ENCODE results near the gene ATG7.
"Not testable (repeated sequence)": the region's sequence is repeated elsewhere in the genome, so short reads cannot be mapped to it uniquely, and the experiment has no call there.

The ATG7 gene

GRCh38 chr3:11389386-11390268, 117.4 kb downstream of the ATG7 start:
- DNase-seq (ENCODE audit: low spot score) = no peak

- DNase-seq (ENCODE audit: low spot score) = no peak
These were observed 118.4 kb downstream of the ATG7 start for GRCh38 chr3:11390411-11391131.

GRCh38 chr3:11391174-11391879, 119.1 kb downstream of the ATG7 start:
- no peak for DNase-seq (ENCODE audit: low spot score)

GRCh38 chr3:11392014-11392859, 120.0 kb downstream of the ATG7 start:
- no peak for DNase-seq (ENCODE audit: low spot score)

- no peak for DNase-seq (ENCODE audit: low spot score)
These were observed 120.6 kb downstream of the ATG7 start for GRCh38 chr3:11392860-11393114.

GRCh38 chr3:11393401-11393800, 121.2 kb downstream of the ATG7 start:
- no peak for DNase-seq (ENCODE audit: low spot score)

GRCh38 chr3:11394392-11394791, 122.2 kb downstream of the ATG7 start:
- no peak for DNase-seq (ENCODE audit: low spot score)

- DNase-seq (ENCODE audit: low spot score) = no peak
These were observed 128.0 kb downstream of the ATG7 start for GRCh38 chr3:11400213-11400612.

- DNase-seq (ENCODE audit: low spot score) = no peak
These were observed 129.2 kb downstream of the ATG7 start for GRCh38 chr3:11401434-11401833.

GRCh38 chr3:11405323-11405722, 133.1 kb downstream of the ATG7 start:
- no peak for DNase-seq (ENCODE audit: low spot score)

GRCh38 chr3:11407644-11408043, 135.4 kb downstream of the ATG7 start:
- DNase-seq (ENCODE audit: low spot score) = no peak

GRCh38 chr3:11408324-11408859, 136.2 kb downstream of the ATG7 start:
- not testable (repeated sequence) for DNase-seq (ENCODE audit: low spot score)

GRCh38 chr3:11410564-11410963, 138.4 kb downstream of the ATG7 start:
- DNase-seq (ENCODE audit: low spot score) = no peak

- DNase-seq (ENCODE audit: low spot score) = no peak
These were observed 139.8 kb downstream of the ATG7 start for GRCh38 chr3:11411956-11412355.

- no peak for DNase-seq (ENCODE audit: low spot score)
These were observed 140.9 kb downstream of the ATG7 start for GRCh38 chr3:11413071-11413470.

- no peak for DNase-seq (ENCODE audit: low spot score)
These were observed 142.9 kb downstream of the ATG7 start for GRCh38 chr3:11415099-11415498.

GRCh38 chr3:11420066-11420465, 147.9 kb downstream of the ATG7 start:
- no peak for DNase-seq (ENCODE audit: low spot score)

GRCh38 chr3:11422291-11422690, 150.1 kb downstream of the ATG7 start:
- no peak for DNase-seq (ENCODE audit: low spot score)

GRCh38 chr3:11423868-11424267, 151.7 kb downstream of the ATG7 start:
- DNase-seq (ENCODE audit: low spot score) = no peak

GRCh38 chr3:11424277-11424676, 152.1 kb downstream of the ATG7 start:
- no peak for DNase-seq (ENCODE audit: low spot score)

GRCh38 chr3:11430207-11430606, 158.0 kb downstream of the ATG7 start:
- DNase-seq (ENCODE audit: low spot score) = no peak

GRCh38 chr3:11430624-11431023, 158.4 kb downstream of the ATG7 start:
- DNase-seq (ENCODE audit: low spot score) = no peak

Data from CD4-positive, alpha-beta T cell treated with Interleukin-6 at 100 ng/mL for 8 hours (primary cell).